ENCODE measurements around the gene SECISBP2.

Gene SECISBP2

DNA sequence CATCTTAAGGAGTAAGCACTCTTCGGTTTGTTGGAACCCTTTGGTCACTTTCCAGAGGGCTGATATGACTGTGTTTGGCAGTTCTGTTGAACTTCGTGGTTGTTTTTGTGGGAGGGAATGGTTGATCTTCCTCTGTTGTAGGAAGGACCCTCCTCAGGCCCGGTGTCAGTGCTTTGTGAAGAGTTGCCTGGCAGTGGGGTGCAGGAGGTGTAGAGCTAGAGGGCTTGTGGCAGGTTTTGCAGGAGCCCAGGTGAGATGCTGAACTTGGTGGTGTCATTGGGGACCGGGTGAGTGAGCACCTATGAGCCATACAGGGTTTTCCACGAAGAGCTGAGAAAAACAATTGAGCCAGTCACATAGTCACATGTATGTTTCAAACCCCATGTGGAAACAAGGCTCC is 27.2 kb downstream of the SECISBP2 start:
- peaks cover 87% of the 10 kb centered on the region for H3K36me3 ChIP-seq (ENCODE audit: low read depth)
- TF ChIP-seq, protein P1, sequence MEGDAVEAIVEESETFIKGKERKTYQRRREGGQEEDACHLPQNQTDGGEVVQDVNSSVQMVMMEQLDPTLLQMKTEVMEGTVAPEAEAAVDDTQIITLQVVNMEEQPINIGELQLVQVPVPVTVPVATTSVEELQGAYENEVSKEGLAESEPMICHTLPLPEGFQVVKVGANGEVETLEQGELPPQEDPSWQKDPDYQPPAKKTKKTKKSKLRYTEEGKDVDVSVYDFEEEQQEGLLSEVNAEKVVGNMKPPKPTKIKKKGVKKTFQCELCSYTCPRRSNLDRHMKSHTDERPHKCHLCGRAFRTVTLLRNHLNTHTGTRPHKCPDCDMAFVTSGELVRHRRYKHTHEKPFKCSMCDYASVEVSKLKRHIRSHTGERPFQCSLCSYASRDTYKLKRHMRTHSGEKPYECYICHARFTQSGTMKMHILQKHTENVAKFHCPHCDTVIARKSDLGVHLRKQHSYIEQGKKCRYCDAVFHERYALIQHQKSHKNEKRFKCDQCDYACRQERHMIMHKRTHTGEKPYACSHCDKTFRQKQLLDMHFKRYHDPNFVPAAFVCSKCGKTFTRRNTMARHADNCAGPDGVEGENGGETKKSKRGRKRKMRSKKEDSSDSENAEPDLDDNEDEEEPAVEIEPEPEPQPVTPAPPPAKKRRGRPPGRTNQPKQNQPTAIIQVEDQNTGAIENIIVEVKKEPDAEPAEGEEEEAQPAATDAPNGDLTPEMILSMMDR (IDR thresholded peaks at IDR 0.05; ENCODE audit: poor library complexity, severe bottlenecking), result no peak
- DNase-seq (ENCODE audit: low spot score), result no peak
- no peaks in the 10 kb centered on the region for H3K4me1 ChIP-seq (ENCODE audit: insufficient read depth, poor library complexity, severe bottlenecking)
- H3K4me3 ChIP-seq (ENCODE audit: severe bottlenecking), result no peak overlapping the region
- no peaks in the 10 kb centered on the region for H3K27me3 ChIP-seq (ENCODE audit: insufficient read depth, poor library complexity, severe bottlenecking)
- H3K9me3 ChIP-seq (ENCODE audit: severe bottlenecking), result no peaks in the 10 kb centered on the region
- no peak overlapping the region for H3K27ac ChIP-seq (ENCODE audit: poor library complexity, severe bottlenecking)
- no peak for ATAC-seq (ENCODE audit: low read depth)

DNA sequence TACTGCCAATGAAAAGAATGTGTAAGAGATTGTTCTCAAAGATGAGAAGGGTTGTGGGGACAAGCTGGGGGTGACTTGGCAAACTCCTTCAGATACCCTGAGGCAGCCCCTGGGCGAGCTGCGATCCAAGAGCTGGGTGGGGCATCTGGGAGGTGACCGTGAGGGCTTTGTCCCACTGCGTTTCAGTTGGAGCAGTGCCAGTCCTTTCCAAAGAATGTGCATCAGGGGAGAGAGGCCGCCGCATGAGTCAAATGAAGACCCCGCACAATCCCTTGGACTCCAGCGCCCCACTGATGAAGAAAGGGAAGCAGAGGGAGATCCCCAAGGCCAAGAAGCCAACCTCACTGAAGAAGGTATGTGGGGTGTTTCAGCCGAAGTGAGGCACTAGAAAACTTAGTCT is 28.4 kb downstream of the SECISBP2 start:
- H3K36me3 ChIP-seq (ENCODE audit: low read depth), result peaks cover 86% of the 10 kb centered on the region

DNA sequence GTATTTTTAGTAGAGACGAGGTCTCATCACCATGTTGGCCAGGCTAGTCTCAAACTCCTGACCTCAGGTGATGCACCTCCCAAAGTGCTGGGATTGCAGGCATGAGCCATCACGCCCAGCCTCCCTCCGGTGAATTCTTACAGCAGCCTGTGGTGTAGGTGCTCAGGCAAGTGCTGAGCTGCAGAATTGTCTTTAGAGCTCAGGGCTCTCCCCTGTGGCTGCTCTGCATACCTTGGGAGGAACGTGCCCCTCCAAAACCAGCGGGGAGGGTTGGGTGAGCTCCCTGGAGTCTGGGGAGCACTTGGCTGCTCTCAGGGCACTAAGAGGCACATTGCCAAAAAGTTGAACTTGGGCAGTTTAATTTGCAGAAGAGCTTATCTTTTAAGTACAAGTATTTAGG is 29.4 kb downstream of the SECISBP2 start:
- no peaks in the 10 kb centered on the region for H3K27me3 ChIP-seq (ENCODE audit: insufficient read depth, poor library complexity, severe bottlenecking)
- H3K4me3 ChIP-seq (ENCODE audit: severe bottlenecking), result no peak overlapping the region
- peaks cover 86% of the 10 kb centered on the region for H3K36me3 ChIP-seq (ENCODE audit: low read depth)
- no peaks in the 10 kb centered on the region for H3K4me1 ChIP-seq (ENCODE audit: insufficient read depth, poor library complexity, severe bottlenecking)
- DNase-seq (ENCODE audit: low spot score), result no peak
- TF ChIP-seq, protein P1 (IDR thresholded peaks at IDR 0.05; ENCODE audit: poor library complexity, severe bottlenecking), result no peak
- no peaks in the 10 kb centered on the region for H3K9me3 ChIP-seq (ENCODE audit: severe bottlenecking)
- ATAC-seq (ENCODE audit: low read depth), result no peak
- H3K27ac ChIP-seq (ENCODE audit: poor library complexity, severe bottlenecking), result no peak overlapping the region

More for the DNA sequence above, 28.4 kb downstream of the SECISBP2 start:
- Histone ChIP-seq H3K27ac (ENCODE audit: poor library complexity, severe bottlenecking) (no peak overlapping the region), H3K4me1 (ENCODE audit: insufficient read depth, poor library complexity, severe bottlenecking) (no peaks in the 10 kb centered on the region), H3K9me3 (ENCODE audit: severe bottlenecking) (no peaks in the 10 kb centered on the region), H3K27me3 (ENCODE audit: insufficient read depth, poor library complexity, severe bottlenecking) (no peaks in the 10 kb centered on the region), H3K4me3 (ENCODE audit: severe bottlenecking) (no peak overlapping the region)
- TF ChIP-seq, protein P1 (IDR thresholded peaks at IDR 0.05; ENCODE audit: poor library complexity, severe bottlenecking), result no peak
- DNase-seq (ENCODE audit: low spot score), result no peak
- ATAC-seq (ENCODE audit: low read depth), result no peak

DNA sequence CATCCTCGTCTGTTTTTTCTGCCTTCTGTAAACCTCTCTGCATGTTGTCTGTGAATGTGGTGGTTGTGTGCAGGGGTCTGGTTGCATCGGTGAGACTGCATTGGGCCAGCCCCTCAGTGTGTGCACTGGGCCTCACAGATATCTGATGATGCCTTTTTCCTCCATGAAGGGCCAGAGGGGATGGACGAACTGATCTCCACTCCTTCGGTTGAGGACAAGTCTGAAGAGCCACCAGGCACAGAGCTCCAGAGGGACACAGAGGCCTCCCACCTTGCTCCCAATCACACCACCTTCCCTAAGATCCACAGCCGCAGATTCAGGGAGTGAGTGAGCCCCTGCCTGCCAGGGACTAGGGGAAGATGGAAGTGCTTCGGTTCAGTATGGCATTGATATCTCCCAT is 31.3 kb downstream of the SECISBP2 start:
- Histone ChIP-seq H3K36me3 (ENCODE audit: low read depth) (peaks cover 83% of the 10 kb centered on the region), H3K27me3 (ENCODE audit: insufficient read depth, poor library complexity, severe bottlenecking) (no peaks in the 10 kb centered on the region), H3K27ac (ENCODE audit: poor library complexity, severe bottlenecking) (no peak overlapping the region), H3K4me1 (ENCODE audit: insufficient read depth, poor library complexity, severe bottlenecking) (no peaks in the 10 kb centered on the region), H3K9me3 (ENCODE audit: severe bottlenecking) (no peaks in the 10 kb centered on the region), H3K4me3 (ENCODE audit: severe bottlenecking) (no peak overlapping the region)
- no peak for DNase-seq (ENCODE audit: low spot score)
- TF ChIP-seq, protein P1 (IDR thresholded peaks at IDR 0.05; ENCODE audit: poor library complexity, severe bottlenecking), result no peak
- no peak for ATAC-seq (ENCODE audit: low read depth)

DNA sequence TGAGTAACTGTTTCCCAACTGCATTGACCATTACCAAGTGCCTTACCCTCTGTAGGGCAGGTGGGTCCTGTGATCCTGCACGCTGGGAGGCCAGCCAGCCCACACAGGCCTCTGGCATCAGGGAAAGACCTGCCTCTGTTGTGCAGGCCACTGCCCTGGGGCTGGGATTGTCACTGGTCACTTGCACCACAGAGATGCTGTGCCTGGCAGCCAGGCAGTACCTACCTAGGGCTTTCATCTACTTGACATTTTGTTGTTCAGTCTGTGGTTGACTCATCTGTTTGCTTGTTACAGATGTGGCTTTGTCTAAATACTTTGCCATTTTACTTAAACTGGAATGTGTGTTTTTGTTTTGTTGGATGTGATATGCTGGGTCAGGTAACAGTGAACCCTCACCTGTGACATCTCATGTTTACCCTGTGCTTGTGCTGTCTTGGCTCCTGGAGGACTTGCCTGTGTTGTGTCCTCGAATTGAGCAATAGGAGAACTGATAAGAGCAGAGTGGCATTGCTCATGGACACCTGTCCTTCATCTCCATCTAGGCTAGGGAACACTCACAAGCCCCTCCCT is 32.8 kb downstream of the SECISBP2 start:
- DNase-seq (ENCODE audit: low spot score) (no peak), ATAC-seq (ENCODE audit: low read depth) (no peak)
- Histone ChIP-seq H3K27ac (ENCODE audit: poor library complexity, severe bottlenecking) (no peak overlapping the region), H3K9me3 (ENCODE audit: severe bottlenecking) (no peaks in the 10 kb centered on the region), H3K4me3 (ENCODE audit: severe bottlenecking) (no peak overlapping the region), H3K36me3 (ENCODE audit: low read depth) (peaks cover 93% of the 10 kb centered on the region), H3K4me1 (ENCODE audit: insufficient read depth, poor library complexity, severe bottlenecking) (no peaks in the 10 kb centered on the region), H3K27me3 (ENCODE audit: insufficient read depth, poor library complexity, severe bottlenecking) (no peaks in the 10 kb centered on the region)
- TF ChIP-seq, protein P1 (IDR thresholded peaks at IDR 0.05; ENCODE audit: poor library complexity, severe bottlenecking), result no peak

Measured in RWPE2 (cell line).